GM13977 (cell line): ENCODE measurements around the gene GYS1.
"Not testable (repeated sequence)": the region's sequence is repeated elsewhere in the genome, so short reads cannot be mapped to it uniquely, and the experiment has no call there.

ENCODE experiments used
- DNase-seq: peaks from one replicate; pipeline ENCODE4 v3.0.0; 2012; ENCODE audit warnings: low spot score
- in situ Hi-C: fragments of 300-500 bp; cut with MboI; formaldehyde crosslinking; loops from one replicate; pipeline ENCODE4 v1.12.0; 2022; ENCODE audit warnings: low sequenced_read_pairs, low pct_unique_long_range_greater_than_20kb, mixed read lengths, inconsistent platforms; ENCODE audit not compliant: unreplicated experiment
- TF ChIP-seq, protein P1 (sequence below): IDR thresholded peaks from 2 replicates; pipeline ENCODE4 v1.5.1; 2012; ENCODE audit warnings: mild to moderate bottlenecking, control low read depth; ENCODE audit not compliant: insufficient read depth; ENCODE audit errors: extremely low read depth, missing control alignments

GYS1 gene

DNA sequence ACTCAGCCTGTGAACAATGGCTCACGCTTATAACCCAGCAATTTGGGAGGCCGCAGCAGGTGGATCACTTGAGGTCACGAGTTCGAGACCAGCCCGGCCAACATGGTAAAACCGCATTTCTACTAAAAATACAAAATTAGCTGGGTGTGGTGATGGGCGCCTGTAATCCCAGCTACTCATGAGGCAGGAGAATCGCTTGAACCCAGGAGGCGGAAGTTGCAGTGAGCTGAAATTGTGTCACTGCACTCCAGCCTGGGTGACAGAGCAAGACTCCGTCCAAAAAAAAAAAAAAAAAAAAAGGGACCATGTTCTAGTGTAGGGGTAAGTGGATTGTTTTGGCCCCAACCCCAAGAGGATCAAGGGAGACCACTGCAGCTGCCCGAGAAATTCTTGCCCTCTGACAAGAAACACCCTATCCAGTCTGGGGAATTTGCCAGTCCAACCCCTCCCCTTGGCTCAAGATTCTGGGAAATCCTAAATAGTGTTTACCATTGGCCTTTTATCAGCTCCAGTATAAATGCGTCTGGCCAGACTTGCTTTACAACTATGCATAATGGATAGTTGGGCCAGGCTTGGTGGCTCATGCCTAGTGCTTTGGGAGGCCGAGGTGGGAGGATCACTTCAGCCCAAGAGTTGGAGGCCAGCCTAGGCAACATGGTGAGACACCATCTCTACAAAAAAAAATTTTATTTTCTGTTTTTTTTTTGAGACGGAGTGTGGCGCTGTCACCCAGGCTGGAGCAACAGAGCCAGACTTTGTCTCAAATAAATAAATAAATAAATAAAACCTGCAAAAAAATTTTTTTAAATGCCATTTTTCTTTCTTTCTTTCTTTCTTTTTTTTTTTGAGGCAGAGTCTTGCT, 64.7 kb downstream of the GYS1 start:
- DNase-seq = no peak
- in situ Hi-C loops = no loop called here
- TF ChIP-seq, protein P1, sequence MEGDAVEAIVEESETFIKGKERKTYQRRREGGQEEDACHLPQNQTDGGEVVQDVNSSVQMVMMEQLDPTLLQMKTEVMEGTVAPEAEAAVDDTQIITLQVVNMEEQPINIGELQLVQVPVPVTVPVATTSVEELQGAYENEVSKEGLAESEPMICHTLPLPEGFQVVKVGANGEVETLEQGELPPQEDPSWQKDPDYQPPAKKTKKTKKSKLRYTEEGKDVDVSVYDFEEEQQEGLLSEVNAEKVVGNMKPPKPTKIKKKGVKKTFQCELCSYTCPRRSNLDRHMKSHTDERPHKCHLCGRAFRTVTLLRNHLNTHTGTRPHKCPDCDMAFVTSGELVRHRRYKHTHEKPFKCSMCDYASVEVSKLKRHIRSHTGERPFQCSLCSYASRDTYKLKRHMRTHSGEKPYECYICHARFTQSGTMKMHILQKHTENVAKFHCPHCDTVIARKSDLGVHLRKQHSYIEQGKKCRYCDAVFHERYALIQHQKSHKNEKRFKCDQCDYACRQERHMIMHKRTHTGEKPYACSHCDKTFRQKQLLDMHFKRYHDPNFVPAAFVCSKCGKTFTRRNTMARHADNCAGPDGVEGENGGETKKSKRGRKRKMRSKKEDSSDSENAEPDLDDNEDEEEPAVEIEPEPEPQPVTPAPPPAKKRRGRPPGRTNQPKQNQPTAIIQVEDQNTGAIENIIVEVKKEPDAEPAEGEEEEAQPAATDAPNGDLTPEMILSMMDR = no peak

DNA sequence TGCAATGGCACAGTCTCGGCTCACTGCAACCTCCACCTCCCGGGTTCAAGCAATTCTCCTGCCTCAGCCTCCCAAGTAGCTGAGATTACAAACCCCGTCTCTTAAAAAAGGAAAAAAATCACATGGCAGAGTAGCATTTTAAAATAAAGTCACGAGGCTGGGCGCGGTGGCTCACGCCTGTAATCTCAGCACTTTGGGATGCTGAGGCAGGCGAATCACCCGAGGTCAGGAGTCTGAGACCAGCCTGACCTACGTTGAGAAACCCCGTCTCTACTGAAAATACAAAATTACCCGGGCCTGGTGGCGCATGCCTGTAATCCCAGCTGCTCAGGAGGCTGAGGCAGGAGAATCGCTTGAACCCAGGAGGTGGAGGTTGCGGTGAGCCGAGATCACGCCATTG, 65.4 kb downstream of the GYS1 start:
- not testable (repeated sequence) for DNase-seq

DNA sequence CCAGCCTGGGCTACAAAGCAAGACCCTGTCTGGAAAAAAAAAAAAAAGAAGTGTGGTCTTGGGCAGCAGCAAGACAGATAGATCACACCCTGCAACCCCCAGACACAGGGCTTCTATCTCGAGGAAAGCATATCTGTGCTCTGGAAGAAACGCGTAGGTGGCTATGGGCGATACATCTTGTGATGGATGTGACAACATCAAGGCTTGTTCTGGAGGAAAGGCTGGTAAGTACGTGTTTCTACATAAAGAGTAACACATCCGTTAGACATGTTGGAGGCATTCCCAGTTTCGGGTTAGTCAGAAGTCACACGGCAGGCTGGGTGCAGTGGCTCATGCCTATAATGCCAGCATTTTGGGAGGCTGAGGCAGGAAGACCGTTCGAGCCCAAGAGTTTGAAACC, 66.2 kb downstream of the GYS1 start:
- in situ Hi-C loops = no loop called here
- TF ChIP-seq, protein P1 = no peak
- no peak for DNase-seq

More for the DNA sequence above, 65.4 kb downstream of the GYS1 start:
- in situ Hi-C loops = not testable (repeated sequence)

DNA sequence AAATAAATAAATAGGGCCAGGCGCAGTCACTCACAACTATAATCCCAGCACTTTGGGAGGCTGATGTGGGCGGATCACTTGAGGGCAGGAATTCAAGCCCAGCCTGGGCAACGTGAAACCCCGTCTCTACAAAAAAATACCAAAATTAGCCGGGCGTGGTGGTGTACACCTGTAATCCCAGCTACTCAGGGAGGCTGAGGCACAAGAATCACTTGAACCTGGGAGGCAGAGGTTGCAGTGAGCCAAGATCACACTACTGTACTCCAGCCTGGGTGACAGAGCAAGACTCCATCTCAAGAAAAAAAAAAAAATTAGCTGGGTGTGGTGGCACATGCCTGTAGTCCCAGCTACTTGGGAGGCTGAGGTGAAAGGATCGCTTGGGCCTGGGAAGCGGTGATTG, 67.2 kb downstream of the GYS1 start:
- in situ Hi-C loops, DNase-seq: not testable (repeated sequence)

DNA sequence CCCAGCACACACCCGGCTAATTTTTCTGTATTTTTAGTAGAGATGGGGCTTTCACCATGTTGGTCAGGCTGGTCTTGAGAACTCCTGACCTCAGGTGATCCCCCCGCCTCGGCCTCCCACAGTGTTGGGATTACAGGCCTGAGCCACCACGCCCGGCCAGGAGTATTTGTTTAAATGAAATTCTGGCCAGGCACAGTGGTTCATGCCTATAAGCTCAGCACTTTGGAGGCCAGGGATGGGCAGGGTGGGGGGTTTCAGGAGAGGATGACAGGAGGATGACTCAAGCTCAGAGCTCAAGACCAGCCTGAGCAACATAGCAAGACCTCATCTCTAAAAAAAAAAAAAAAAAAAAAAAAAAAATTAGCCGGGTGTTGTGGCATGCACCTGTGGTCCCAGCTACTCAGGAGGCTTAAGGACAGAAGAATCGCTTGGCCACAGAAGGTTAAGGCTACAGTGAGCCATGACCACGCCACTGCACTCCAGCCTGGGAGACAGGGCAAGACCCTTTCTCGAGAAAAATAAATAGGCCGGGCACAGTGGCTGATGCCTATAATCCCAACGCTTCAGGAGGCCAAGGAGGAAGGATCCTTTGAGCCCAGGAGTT, 67.8 kb downstream of the GYS1 start:
- in situ Hi-C loops = no loop called here
- no peak for DNase-seq
- TF ChIP-seq, protein P1 = no peak

DNA sequence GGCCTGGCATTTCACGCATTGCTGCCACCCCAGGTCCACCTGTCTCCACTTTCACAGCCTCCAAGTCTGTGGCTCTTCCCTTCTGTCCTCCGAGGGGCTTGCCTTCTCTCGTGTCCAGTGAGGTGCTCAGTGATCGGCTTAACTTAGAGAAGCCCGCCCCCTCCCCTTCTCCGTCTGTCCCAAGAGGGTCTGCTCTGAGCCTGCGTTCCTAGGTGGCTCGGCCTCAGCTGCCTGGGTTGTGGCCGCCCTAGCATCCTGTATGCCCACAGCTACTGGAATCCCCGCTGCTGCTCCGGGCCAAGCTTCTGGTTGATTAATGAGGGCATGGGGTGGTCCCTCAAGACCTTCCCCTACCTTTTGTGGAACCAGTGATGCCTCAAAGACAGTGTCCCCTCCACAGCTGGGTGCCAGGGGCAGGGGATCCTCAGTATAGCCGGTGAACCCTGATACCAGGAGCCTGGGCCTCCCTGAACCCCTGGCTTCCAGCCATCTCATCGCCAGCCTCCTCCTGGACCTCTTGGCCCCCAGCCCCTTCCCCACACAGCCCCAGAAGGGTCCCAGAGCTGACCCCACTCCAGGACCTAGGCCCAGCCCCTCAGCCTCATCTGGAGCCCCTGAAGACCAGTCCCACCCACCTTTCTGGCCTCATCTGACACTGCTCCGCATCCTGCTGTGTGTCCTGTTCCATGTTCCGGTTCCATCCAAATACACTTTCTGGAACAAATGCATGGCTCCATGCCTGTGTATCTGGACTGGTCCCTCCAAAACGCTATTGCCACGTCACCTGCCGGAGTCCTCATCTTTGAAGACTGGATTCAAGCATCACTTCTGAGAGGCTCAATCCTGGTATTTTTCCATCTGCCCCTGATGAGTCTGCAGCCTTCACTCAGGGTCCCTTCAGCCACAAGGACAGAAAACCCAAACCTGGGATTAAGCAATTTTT, 70.3 kb downstream of the GYS1 start:
- in situ Hi-C loops = no loop called here
- TF ChIP-seq, protein P1 = no peak
- no peak for DNase-seq

DNA sequence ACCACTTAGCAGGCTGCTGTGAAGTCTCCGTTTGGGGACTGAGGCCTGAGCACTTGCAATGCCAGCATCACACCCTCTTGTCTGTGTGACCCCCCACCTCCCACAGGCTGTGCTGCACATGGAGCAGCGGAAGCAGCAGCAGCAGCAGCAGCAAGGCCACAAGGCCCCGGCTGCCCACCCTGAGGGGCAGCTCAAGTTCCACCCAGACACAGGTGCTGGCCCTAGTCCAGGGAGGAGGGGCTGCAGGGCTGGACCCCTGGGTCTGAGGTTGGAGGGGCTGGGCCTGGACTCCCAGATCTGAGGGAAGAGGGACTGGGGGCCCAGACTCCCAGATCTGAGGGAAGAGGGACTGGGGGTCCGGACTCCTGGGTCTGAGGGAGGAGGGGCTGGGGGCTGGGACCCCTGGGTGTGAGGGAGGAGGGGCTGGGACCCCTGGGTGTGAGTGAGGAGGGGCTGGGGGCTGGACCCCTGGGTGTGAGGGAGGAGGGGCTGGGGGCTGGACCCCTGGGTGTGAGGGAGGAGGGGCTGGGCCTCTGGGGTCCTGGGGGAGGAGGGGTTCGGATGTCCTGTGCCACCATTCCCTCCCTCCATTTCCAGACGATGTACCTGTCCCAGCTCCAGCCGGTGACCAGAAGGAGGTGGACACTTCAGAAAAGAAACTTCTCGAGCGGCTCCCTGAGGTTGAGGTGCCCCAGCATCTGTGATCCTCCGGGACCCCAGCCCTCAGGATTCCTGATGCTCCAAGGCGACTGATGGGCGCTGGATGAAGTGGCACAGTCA, 71.2 kb downstream of the GYS1 start:
- DNase-seq = no peak
- in situ Hi-C loops = no loop called here
- TF ChIP-seq, protein P1 = no peak
